ENCODE results near the gene ZMIZ1. TPM values are rescaled to one million over a fixed set of nuclear protein-coding genes. Genes with fewer than 3 reads are reported as not detected.
"Not testable (repeated sequence)": the region's sequence is repeated elsewhere in the genome, so short reads cannot be mapped to it uniquely, and the experiment has no call there.

ZMIZ1 gene
- polyA plus RNA-seq, 5 donors, result 53.2 to 82.1 (median 76.1) TPM

GRCh38 chr10:79028451-79029010 lies 40.2 kb upstream of the ZMIZ1 start:
- DNase-seq, result no peak

DNA sequence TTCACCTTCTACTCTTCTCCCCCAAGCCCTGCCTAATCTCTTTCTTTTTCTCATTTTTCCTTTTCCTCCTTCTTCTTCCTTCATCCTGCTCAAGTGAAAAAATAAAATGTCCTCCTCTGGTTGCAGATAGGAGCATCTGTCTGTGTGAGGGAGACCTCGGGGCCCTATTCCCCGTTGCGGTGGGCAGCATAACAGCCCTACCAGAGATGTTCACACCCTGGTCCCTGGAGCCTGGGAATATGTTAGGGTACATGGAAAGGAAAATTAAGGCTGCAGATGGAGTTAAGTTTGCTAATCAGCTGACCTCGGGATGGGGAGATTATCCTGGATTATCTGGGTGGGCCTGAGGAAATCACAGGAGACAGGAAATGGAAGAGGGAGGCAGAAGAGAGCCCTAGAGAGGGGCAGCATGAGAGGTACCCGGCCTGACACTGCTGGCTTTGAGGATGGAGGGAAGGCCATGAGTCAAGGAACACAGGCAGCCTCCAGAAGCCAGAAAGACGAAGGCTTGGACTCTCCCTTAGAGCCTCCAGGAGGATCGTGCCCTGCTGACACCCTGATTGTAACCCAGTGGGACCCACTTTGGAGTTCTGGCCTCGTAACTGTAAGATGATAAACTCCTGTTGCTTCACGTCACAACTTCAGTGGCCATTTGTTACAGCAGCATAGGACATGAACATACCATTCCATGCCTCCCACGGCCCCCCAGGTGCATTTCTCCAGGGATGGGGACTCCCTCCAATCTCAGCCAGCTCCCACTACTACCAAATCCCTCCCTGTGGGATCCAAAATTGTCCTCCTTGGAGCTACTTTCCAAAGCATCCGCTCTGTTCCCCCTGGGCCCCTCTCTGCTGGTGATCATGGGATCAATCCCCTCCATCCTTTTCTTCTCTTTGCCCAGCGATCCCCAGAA lies 39.0 kb upstream of the ZMIZ1 start:
- no peak for DNase-seq

GRCh38 chr10:79030705-79031104 lies 38.1 kb upstream of the ZMIZ1 start:
- DNase-seq, result no peak

GRCh38 chr10:79031723-79032122 lies 37.0 kb upstream of the ZMIZ1 start:
- no peak for DNase-seq

DNA sequence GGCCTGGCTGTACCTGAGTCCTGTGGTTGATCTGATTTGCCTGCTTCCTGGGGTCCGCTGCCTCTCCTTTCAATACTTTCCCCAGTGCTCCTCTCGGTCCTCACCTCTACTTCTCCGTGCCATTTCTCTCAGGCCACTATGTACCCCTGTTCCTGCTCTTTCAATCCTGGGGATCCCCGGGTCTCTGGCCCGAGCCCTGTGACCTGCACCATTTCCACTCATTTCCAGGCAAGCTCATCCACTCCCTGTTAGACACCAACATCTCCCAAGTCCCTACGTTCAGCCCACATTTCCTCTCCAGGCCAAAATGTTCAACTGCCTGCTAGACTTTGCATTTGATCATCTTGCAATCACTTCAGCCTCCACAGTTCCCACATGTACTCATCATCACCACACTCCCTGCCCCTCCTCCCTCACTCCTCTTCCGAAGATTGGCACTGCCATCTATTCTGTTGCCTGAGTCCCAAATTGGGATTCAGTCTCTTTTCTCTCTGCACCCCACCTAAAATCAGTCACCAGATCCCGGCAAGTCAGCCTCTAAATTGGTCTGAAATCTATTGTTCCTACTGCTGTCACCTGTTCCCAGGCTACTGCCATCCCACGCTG lies 34.4 kb upstream of the ZMIZ1 start:
- no peak for DNase-seq

DNA sequence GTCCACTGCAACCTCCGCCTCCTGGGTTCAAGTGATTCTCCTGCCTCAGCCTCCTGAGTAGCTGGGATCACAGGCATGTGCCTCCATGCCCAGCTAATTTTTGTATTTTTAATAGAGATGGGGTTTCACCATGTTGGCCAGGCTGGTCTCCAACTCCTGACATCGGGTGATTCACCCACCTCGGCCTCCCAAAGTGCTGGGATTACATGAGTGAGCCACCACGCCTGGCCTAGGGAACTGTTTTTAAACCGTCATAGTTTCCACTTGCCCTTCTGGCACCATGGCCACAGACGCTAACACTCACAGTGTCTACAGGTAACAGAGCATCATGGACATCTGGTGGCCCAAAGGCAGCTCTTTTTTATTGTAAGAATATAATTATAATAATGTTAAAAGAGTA lies 32.4 kb upstream of the ZMIZ1 start:
- not testable (repeated sequence) for DNase-seq

DNA sequence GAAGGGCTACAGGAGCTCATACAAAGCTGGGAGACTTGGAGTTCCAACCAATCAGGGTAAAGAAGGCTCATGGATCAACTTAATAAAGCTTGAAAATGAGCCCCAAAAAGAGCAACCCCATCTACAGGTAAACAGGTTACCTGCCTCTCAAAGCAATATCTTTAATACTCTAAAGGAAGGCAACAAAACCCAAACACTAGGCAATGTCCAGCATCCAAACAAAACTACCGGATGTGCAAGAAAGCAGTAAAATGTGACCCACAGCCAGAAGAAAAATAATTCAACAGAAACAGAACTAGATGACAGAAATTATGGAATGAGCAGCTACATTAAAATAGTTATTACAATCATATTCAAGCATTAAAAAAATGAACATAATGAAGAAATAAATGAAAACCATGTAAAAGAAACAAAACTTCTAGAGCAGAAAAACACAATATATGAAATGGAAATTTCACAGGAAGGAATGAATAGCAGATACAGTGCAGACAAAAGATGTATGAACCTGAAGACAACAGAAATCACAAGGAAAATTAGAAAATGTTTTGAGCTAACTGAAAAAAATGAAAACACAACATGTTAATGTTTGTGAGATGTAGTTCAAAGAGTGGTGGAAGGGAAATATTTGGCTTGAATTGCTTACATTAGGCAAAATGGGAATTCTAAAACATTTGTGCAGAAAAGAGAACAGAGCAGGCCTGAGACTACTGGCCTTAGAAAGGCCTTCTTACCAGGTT lies 30.5 kb upstream of the ZMIZ1 start:
- DNase-seq, result no peak

GRCh38 chr10:79038841-79039201 lies 29.9 kb upstream of the ZMIZ1 start:
- no peak for DNase-seq

- DNase-seq, result no peak
Observed at GRCh38 chr10:79042639-79043411, 25.9 kb upstream of the ZMIZ1 start.

DNA sequence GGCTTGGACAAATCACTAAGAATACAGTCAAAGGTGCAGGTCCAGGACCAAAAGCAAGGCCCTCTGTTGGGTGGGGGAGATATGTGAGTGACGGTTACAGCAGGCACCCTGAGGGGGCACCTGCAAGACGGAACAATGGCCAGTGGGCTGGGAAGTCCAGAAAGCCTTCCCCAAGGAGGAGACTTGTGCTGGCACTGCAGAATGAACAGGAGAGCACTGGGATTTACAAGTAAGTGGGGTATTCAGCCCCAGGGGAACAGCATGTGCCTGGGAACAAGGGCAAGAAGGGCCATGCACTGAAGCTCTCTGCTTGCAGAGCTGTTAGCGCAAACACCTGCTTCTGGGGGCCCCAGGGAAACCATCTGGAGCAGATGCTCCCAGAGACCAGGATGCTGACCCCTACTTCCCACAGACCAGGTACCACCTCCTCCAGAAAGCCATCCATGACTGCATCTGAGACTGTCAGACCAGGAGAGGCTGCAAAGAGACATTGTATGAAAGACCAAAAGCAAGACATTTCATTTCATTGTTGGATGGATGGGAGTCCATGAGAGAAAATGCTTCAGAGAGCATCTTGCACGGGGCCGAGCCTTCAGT lies 24.6 kb upstream of the ZMIZ1 start:
- no peak for DNase-seq

DNA sequence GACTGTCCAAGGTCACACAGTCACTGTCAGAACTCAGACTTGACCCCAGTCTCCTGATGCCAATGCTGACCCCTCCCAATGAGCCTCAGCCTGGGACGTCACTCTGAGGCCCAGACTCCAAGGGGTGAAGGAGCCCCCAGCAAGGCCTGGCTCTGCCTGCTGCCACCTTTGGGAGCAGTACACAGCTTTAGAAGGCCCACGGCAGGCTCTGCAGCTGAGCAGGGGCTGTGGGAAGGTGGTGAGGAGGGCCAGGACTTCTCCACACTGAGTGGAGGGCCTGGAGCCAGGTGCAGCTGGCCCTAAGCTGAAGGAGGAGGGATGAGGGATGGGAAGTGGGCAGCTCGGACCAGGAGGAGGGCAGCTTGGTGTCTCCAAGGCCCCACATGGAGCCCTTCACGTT lies 23.9 kb upstream of the ZMIZ1 start:
- no peak for DNase-seq

- DNase-seq, result no peak
Observed at GRCh38 chr10:79045566-79046175, 23.1 kb upstream of the ZMIZ1 start.

DNA sequence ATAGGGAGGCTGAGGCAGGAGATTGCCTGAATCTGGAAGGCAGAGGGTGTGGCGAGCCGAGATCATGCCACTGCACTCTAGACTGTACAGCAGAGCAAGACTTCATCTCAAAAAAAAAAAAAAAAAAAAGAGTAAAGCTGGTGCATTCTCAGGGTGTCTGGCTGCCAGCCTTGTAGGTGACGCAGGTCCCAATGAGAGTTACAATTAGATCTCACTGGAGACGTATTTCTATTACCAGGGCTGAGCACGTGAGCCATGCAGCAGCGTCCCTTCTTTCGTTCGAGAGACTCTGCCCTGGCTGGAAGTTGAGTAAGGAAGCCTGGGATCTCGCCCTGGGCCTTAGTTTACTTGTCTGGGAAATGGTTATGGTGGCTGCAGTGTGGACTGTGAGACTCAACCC lies 22.4 kb upstream of the ZMIZ1 start:
- no peak for DNase-seq

- no peak for DNase-seq
Observed at GRCh38 chr10:79046741-79047583, 21.8 kb upstream of the ZMIZ1 start.

GRCh38 chr10:79047584-79047874 lies 21.2 kb upstream of the ZMIZ1 start:
- no peak for DNase-seq

GRCh38 chr10:79047875-79048638 lies 20.7 kb upstream of the ZMIZ1 start:
- DNase-seq, result no peak

DNA sequence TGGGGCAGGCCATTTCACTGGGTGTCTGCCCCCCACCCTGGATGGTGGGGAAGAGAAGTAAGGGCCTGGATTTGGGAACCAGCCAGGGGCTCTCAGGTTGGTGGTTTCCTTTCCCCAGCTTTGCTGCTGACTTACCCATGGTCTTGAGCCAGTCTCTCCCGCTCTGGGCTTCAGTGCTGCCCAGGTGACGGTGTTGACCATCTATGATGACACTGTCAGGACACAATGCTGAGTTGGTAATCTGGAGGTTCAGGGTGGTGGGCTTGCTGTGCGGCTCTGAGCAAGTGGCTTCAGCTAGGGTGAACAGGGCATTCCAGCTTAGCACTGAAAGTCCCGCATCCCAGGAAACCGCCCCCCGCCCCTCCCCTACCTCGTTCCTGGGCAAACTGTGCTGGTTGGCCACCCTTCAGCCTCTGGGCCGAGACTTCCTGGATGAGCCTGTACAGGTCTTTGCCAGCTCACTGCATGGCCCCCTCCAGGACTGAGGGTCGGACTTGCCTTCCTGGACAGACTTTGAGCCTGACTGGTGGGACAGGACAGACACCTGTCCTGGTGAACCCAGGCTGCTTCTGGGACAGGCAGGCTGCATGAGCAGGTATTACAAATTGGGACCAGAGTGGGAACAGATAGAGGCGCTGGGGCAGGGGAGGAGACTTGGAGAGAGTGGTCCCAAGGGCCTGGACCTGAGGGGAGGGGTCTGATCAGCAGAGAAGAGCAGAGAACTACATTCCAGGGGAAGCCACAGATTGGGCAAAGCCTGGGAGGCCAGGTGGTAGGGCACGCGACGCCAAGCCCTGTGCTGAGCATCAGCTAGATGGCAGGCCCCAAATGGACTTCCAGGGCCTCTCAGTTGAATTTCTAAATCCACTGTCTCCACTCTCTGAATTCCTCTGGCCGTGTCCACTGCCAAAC lies 19.9 kb upstream of the ZMIZ1 start:
- DNase-seq, result no peak

All from right lung (tissue), 5 donors.